SU-DHL-6 (cell line): ENCODE data around the gene CLDN14.

Experiments
- H2AFZ ChIP-seq: fragments of 200-600 bp; sonication (generic); 2 replicates; pipeline ENCODE4 v1.6.1; 2014; ENCODE audit warnings: low read depth, mild to moderate bottlenecking, moderate library complexity, mixed read lengths, antibody characterized with exemption, low read length; ENCODE audit not compliant: severe bottlenecking
- H3F3A ChIP-seq: fragments of 200-600 bp; shearing (Covaris generic); 2 replicates; pipeline ENCODE4 v1.6.0; 2016; ENCODE audit warnings: antibody characterized with exemption, mild to moderate bottlenecking; ENCODE audit not compliant: insufficient read depth
- H3K27ac ChIP-seq: fragments of 200-600 bp; sonication (generic); 2 replicates; pipeline ENCODE4 v1.5.1; 2016; ENCODE audit warnings: low read depth, mild to moderate bottlenecking, low read length, moderate library complexity, mixed read lengths
- H3K27me3 ChIP-seq: fragments of 200-600 bp; sonication (generic), shearing (Covaris generic); 2 replicates; pipeline ENCODE4 v1.6.0; 2014; ENCODE audit warnings: mild to moderate bottlenecking, low read length
- H3K36me3 ChIP-seq: fragments of 200-600 bp; sonication (generic); 2 replicates; pipeline ENCODE4 v1.6.1; 2014; ENCODE audit warnings: mild to moderate bottlenecking, low read length, mixed read lengths
- H3K4me2 ChIP-seq: fragments of 300-600, 200-600 bp; shearing (Covaris generic), sonication (generic); 2 replicates; pipeline ENCODE4 v1.6.0; 2014; ENCODE audit warnings: low read length, low read depth, mild to moderate bottlenecking; ENCODE audit not compliant: poor library complexity, severe bottlenecking
- H3K4me3 ChIP-seq: fragments of 200-600 bp; sonication (generic); 2 replicates; pipeline ENCODE4 v1.5.1; 2014; ENCODE audit warnings: antibody characterized with exemption, low read length, mild to moderate bottlenecking, mixed read lengths; ENCODE audit not compliant: insufficient read depth, poor library complexity, severe bottlenecking
- H3K79me2 ChIP-seq: fragments of 200-600 bp; sonication (generic); 2 replicates; pipeline ENCODE4 v1.6.1; 2014; ENCODE audit warnings: mild to moderate bottlenecking, low read length, moderate library complexity; ENCODE audit not compliant: insufficient read depth
- H3K9ac ChIP-seq: fragments of 200-600 bp; sonication (generic); 2 replicates; pipeline ENCODE4 v1.7.0; 2014; ENCODE audit warnings: mild to moderate bottlenecking, low read length
- H3K9me2 ChIP-seq: fragments of 200-600 bp; sonication (generic); replicated peaks from 2 replicates; pipeline ENCODE4 v1.6.1; 2014; ENCODE audit warnings: low read length; ENCODE audit not compliant: insufficient read depth
- H3K9me3 ChIP-seq: fragments of 200-600 bp; sonication (generic); 2 replicates; pipeline ENCODE4 v1.6.1; 2014; ENCODE audit warnings: low read length, mixed read lengths; ENCODE audit not compliant: insufficient read depth
- H4K20me1 ChIP-seq: fragments of 200-600 bp; sonication (generic); 2 replicates; pipeline ENCODE4 v1.6.1; 2014; ENCODE audit warnings: low read depth, mild to moderate bottlenecking, antibody characterized with exemption, low read length, moderate library complexity, mixed read lengths
- EZH2phosphoT487 ChIP-seq: fragments of 200-600 bp; sonication (generic), shearing (Covaris generic); conservative IDR thresholded peaks from 2 replicates; pipeline ENCODE4 v1.6.1; 2018; ENCODE audit warnings: mild to moderate bottlenecking, antibody characterized with exemption, low read length, moderate library complexity, mixed read lengths
- TF ChIP-seq, protein P1 (sequence below): fragments of 200-600 bp; sonication (generic); IDR thresholded peaks from one replicate; pipeline ENCODE4 v1.5.1; 2017; ENCODE audit warnings: antibody characterized with exemption, mild to moderate bottlenecking, low read length, moderate library complexity; ENCODE audit not compliant: insufficient read depth, poor library complexity, severe bottlenecking

Gene CLDN14

DNA sequence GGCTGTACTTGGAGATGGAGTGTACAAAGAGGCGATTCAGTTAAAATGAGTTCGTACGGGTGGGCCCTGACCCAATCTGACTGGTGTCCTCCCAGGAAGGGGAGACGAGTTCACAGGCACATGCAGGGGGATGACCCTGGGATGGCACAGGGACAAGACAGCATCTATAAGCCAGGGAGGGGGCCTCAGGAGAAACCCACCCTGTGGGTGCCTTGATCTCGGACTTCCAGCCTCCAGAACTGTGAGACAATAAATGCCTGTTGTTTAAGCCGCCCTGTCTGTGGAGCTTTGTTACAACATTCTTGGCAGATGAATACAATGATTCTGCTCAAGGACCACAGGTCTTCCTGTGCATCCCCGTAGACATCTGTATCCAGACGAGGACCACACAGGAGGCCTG is 14.6 kb upstream of the CLDN14 start:
- Histone ChIP-seq H3K4me3 (no peak overlapping the region), H3K9me3 (no peaks in the 10 kb centered on the region), H3K4me2 (no peak overlapping the region), H3K27me3 (no peaks in the 10 kb centered on the region), H3K36me3 (no peaks in the 10 kb centered on the region), H4K20me1 (no peaks in the 10 kb centered on the region), H3F3A (no peaks in the 10 kb centered on the region), H2AFZ (no peak overlapping the region), H3K79me2 (no peaks in the 10 kb centered on the region), H3K27ac (no peak overlapping the region), H3K9me2 (no peaks in the 10 kb centered on the region), H3K9ac (no peak overlapping the region)
- TF ChIP-seq, protein P1, sequence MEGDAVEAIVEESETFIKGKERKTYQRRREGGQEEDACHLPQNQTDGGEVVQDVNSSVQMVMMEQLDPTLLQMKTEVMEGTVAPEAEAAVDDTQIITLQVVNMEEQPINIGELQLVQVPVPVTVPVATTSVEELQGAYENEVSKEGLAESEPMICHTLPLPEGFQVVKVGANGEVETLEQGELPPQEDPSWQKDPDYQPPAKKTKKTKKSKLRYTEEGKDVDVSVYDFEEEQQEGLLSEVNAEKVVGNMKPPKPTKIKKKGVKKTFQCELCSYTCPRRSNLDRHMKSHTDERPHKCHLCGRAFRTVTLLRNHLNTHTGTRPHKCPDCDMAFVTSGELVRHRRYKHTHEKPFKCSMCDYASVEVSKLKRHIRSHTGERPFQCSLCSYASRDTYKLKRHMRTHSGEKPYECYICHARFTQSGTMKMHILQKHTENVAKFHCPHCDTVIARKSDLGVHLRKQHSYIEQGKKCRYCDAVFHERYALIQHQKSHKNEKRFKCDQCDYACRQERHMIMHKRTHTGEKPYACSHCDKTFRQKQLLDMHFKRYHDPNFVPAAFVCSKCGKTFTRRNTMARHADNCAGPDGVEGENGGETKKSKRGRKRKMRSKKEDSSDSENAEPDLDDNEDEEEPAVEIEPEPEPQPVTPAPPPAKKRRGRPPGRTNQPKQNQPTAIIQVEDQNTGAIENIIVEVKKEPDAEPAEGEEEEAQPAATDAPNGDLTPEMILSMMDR, result no peak
- no peak for TF ChIP-seq EZH2phosphoT487

DNA sequence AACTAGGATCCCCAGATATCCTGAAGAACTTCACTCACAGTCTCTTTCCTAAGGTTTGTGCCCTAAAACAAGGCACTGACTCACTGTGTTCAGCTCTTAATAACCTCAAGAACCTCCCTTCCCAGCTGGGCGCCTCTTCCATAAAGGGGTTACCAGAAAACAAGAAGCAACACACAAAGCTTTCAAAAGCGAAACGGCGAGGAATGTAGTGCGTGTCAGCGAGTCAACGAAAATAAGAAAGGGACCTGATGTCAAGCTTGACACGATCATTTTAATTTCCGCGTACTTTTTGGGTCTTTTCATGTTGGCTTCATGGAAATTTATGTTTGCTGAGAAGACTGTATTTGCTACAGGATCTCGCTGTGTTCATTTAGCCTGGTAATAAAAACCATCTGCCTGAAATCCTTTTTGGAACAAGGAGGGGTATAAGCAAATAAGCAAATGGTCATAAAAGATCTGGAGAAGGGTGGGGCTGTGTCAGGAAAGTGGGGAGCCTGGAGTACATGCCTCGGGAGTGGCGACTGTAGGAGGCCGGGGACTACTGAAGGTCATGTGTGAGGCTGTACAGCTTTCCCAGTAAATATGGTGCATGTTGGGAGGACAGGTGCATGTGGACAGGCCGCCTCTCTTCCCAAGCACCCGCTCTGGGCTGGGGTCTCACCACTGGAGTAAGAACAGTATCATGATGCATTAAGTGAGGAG is 11.4 kb upstream of the CLDN14 start:
- Histone ChIP-seq H3K27ac (no peak overlapping the region), H3K9ac (no peak overlapping the region), H3K79me2 (no peaks in the 10 kb centered on the region), H4K20me1 (no peaks in the 10 kb centered on the region), H3K36me3 (no peaks in the 10 kb centered on the region), H2AFZ (no peak overlapping the region), H3K4me3 (no peak overlapping the region), H3F3A (no peaks in the 10 kb centered on the region), H3K9me3 (no peaks in the 10 kb centered on the region), H3K27me3 (no peaks in the 10 kb centered on the region), H3K4me2 (no peak overlapping the region), H3K9me2 (no peaks in the 10 kb centered on the region)
- no peak for TF ChIP-seq EZH2phosphoT487

DNA sequence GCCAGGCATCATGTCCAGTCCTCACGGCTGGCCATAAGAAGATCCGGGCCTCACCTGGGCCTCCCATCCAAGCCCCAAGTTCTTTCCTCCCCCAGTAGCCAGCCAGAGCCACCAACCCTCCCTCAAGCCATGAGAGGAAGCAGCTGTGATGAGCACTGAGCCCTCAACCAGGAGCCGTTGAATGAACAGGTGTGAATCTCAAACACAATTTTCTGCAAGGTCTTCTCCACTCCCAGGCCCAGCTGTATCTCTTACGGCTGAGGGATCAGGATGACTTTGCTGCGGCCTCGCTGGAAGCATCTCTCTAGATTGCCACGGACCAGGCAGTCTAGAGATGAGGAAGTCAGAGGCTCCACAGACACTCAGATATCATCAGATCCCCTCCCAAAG is 9.8 kb upstream of the CLDN14 start:
- H4K20me1 ChIP-seq, result no peaks in the 10 kb centered on the region
- no peak overlapping the region for H3K27ac ChIP-seq
- no peaks in the 10 kb centered on the region for H3K79me2 ChIP-seq
- H2AFZ ChIP-seq, result no peak overlapping the region
- no peaks in the 10 kb centered on the region for H3K36me3 ChIP-seq
- no peaks in the 10 kb centered on the region for H3K9me3 ChIP-seq
- H3K27me3 ChIP-seq, result no peaks in the 10 kb centered on the region
- H3K9me2 ChIP-seq, result no peaks in the 10 kb centered on the region
- H3K9ac ChIP-seq, result no peak overlapping the region
- H3F3A ChIP-seq, result no peaks in the 10 kb centered on the region
- H3K4me3 ChIP-seq, result no peak overlapping the region
- TF ChIP-seq, protein P1, result no peak
- no peak for TF ChIP-seq EZH2phosphoT487
- no peak overlapping the region for H3K4me2 ChIP-seq

DNA sequence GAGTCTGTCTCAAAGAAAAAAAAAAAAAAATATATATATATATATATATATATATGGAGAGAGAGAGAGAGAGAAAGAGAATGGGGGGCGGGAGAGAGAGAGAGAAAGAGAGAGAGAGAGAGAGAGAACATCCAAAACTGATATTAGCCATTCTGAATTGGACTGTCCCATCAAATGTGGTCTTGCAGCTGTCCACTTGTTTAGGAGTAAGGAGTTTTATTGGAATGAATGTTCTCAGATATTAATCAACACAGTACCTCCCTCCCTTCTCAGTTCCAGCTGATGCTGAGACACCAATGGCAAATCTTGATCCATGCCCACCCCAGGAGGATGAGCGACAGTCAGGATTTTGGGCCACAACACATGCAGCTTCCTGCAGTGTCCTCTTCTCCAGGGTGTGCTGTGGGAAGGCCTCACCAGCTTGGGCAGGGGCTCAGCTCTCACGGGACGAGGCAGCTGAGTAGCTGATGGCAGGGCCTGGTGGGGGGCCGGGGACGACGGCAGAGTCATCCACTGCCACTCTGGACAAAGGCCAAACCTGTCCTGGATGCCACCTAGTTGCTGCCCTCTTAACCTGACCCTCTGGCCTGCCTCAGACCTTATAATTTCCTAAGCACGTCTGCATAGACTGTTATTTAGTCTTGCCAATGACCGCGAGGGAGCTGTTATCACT is 9.3 kb upstream of the CLDN14 start:
- no peaks in the 10 kb centered on the region for H3K79me2 ChIP-seq
- no peak overlapping the region for H2AFZ ChIP-seq
- no peaks in the 10 kb centered on the region for H3K9me3 ChIP-seq
- H4K20me1 ChIP-seq, result no peaks in the 10 kb centered on the region
- H3K36me3 ChIP-seq, result no peaks in the 10 kb centered on the region
- H3K9ac ChIP-seq, result no peak overlapping the region
- TF ChIP-seq EZH2phosphoT487, result no peak
- TF ChIP-seq, protein P1, result no peak
- no peaks in the 10 kb centered on the region for H3F3A ChIP-seq
- no peak overlapping the region for H3K4me2 ChIP-seq
- H3K27ac ChIP-seq, result no peak overlapping the region
- H3K4me3 ChIP-seq, result no peak overlapping the region
- no peaks in the 10 kb centered on the region for H3K27me3 ChIP-seq
- H3K9me2 ChIP-seq, result no peaks in the 10 kb centered on the region
